Measurements from ENCODE around the gene SHBG. TPM values are rescaled to one million over a fixed set of nuclear protein-coding genes. Genes with fewer than 3 reads are reported as not detected.

Gene SHBG
- total RNA-seq, 1 donor from 2014 or later = 0.79 TPM

- Histone ChIP-seq H3K36me3 (ENCODE audit: control insufficient read depth, insufficient read depth, low read length) (no peaks in the 10 kb centered on the region), H3K27me3 (ENCODE audit: control insufficient read depth, insufficient read depth, low read length) (peaks cover 23% of the 10 kb centered on the region), H3K4me3 (ENCODE audit: low read depth, low read length) (no peak overlapping the region)
- no peak for DNase-seq (ENCODE audit: low read depth)
- TF ChIP-seq CTCF (IDR thresholded peaks at IDR 0.05; ENCODE audit: insufficient read depth, low read length, poor library complexity, severe bottlenecking) = no peak
These were observed 17.1 kb downstream of the SHBG start for GRCh38 chr17:7647018-7647417.

DNA sequence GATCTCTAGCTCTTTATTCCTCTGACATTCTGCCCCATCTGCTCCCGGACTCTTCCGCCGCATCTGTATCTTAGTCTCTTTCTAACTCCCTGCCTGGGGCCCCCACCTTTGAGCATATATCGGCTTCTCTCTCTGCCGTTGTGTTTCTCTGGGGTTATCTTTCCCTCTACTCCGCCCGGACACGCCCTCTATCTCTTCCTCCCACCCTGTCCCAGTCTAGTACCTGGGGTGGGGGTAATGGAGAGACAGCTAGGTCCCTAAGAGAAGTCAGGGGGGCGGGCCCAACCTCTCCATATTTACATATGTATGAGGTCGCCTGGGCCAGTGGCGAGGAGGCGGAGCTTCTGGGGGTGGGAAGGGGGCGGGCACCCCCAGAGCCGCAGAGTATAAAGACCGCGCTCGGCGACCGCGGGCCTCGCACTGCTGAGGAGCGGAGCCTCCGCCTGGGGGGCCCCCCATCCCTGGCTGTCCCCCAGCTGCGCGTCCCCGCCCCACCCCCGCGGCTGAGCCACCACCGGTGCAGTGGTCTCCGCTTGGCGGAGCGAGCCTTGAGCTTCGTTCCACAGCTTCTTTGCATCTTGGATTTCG lies 20.7 kb downstream of the SHBG start, which contains the start of gene ATP1B2:
TSS of gene ATP1B2 (plus strand) at position 418 of the 588 bp plus-strand sequence. CDS start 593 bp downstream, outside the sequence.
- DNase-seq (ENCODE audit: low read depth) = no peak
- no peak for TF ChIP-seq CTCF (IDR thresholded peaks at IDR 0.05; ENCODE audit: insufficient read depth, low read length, poor library complexity, severe bottlenecking)
- H3K4me3 ChIP-seq (ENCODE audit: low read depth, low read length) = peak within 1 kb of the TSS; percentile 7
- no peaks in the 10 kb centered on the region for H3K36me3 ChIP-seq (ENCODE audit: control insufficient read depth, insufficient read depth, low read length)
- H3K27me3 ChIP-seq (ENCODE audit: control insufficient read depth, insufficient read depth, low read length) = peaks cover 43% of the 10 kb centered on the region

GRCh38 chr17:7651097-7651664 lies 21.2 kb downstream of the SHBG start:
- Histone ChIP-seq H3K36me3 (ENCODE audit: control insufficient read depth, insufficient read depth, low read length) (no peaks in the 10 kb centered on the region), H3K27me3 (ENCODE audit: control insufficient read depth, insufficient read depth, low read length) (peaks cover 43% of the 10 kb centered on the region), H3K4me3 (ENCODE audit: low read depth, low read length) (peak overlapping the region; percentile 7)
- DNase-seq (ENCODE audit: low read depth) = no peak
- TF ChIP-seq CTCF (IDR thresholded peaks at IDR 0.05; ENCODE audit: insufficient read depth, low read length, poor library complexity, severe bottlenecking) = no peak

DNA sequence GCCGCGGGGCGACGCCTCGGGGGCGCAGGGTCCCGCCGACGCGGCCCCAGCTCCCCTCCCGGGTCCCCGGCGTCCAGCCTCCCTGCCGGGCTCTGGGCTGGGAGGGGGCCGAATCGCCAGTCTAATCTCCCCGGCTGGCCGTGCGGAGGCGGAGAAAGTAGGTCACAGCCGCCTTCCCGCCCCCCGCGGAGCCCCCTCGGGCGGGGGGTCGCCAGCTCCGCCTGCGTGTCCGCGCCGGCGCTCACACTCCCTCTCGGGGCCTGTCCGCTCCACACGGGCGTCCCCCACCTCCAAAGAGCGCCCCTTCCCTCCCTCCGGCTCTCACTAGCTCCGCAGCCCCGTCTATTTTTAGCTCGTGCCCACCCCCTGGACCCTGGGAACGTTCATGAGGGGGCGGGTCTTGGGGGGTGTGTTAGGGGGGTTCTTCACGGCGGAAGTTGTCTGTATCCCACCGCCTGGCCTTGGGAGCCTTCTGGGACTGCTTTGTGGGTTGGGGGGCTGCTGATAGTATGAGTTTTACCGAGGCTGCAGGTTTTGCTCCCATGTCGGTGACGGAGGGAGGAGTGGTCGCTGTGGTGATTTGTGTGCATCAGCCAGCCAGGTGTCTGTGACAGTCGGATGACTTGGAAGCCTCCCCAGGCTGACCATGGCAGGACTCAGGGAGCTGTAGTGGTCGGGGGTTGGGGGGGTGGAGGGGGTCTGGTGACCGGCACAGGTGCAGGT lies 21.9 kb downstream of the SHBG start:
- peaks cover 44% of the 10 kb centered on the region for H3K27me3 ChIP-seq (ENCODE audit: control insufficient read depth, insufficient read depth, low read length)
- no peaks in the 10 kb centered on the region for H3K36me3 ChIP-seq (ENCODE audit: control insufficient read depth, insufficient read depth, low read length)
- no peak overlapping the region for H3K4me3 ChIP-seq (ENCODE audit: low read depth, low read length)
- DNase-seq (ENCODE audit: low read depth) = no peak
- no peak for TF ChIP-seq CTCF (IDR thresholded peaks at IDR 0.05; ENCODE audit: insufficient read depth, low read length, poor library complexity, severe bottlenecking)

- peaks cover 45% of the 10 kb centered on the region for H3K27me3 ChIP-seq (ENCODE audit: control insufficient read depth, insufficient read depth, low read length)
- no peak overlapping the region for H3K4me3 ChIP-seq (ENCODE audit: low read depth, low read length)
- no peak for DNase-seq (ENCODE audit: low read depth)
- no peaks in the 10 kb centered on the region for H3K36me3 ChIP-seq (ENCODE audit: control insufficient read depth, insufficient read depth, low read length)
- TF ChIP-seq CTCF (IDR thresholded peaks at IDR 0.05; ENCODE audit: insufficient read depth, low read length, poor library complexity, severe bottlenecking) = no peak
These were observed 22.7 kb downstream of the SHBG start for GRCh38 chr17:7652388-7653356.
